IPS DF 4.7 (cell line): ENCODE measurements around the gene COPS6.

Experiments
- DNase-seq: peaks from one replicate; pipeline ENCODE4 v3.0.0-alpha.2; 2013; ENCODE audit warnings: low spot score; ENCODE audit errors: extremely low read depth

The COPS6 gene

DNA sequence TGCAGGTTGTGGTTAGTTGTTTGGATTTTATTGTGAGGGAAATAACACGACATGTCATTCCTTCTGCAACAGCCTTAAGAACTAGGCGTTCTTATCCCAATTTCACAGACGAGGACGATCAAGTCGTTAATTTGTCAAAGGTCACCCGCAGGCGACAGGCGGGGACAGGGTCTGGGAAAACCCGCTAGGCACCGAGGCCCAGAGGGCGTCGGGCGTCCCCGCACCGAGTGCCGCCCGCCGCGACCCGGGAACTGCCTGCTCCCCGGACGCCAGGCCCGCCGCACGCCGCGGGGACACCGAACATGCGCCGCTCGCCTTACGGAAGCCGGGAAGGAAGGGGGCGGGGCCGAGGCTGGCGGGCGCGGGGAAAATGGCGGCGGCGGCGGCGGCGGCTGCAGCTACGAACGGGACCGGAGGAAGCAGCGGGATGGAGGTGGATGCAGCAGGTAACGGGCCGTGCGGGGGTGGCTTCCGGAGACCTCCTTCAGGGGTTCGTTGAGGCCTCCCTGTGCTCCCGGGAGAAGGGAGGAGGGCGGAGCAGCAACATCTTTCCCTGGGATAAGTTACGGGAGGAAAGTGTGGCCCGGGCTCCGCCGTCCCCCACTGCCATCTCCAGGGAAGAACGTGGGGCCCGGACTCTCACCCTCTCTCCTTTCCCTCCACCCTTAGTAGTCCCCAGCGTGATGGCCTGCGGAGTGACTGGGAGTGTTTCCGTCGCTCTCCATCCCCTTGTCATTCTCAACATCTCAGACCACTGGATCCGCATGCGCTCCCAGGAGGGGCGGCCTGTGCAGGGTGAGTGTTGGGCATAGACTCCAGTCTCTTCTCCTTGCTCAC is at the start of gene COPS6:
Gene COPS6 (plus strand): TSS at position 349 of the 837 bp plus-strand sequence. CDS start 22 bp downstream, at position 371.
- no peak for DNase-seq

- no peak for DNase-seq
Measured at GRCh38 chr7:100040575-100040974, 48.2 kb upstream of the COPS6 start.

DNA sequence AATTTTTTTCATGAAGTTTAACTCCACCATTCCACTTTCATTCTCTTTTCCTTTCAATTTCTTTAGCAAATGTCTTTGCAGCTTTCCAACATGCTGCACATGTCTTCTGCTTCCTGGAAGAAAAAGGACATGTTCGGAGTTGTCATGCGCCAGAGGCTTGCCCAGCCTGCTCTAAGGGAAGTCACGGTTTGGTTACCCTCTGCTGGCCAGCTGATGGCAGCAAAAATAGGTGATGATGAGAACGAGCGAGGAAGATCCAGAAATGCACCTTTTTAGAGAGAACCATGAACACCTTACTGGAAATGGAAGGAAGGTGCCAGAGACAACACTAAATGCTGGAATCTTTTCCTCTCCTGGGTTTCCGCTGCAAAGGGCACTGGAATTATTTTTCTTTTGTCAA is 44.1 kb upstream of the COPS6 start:
- DNase-seq: no peak

GRCh38 chr7:100048680-100049079 is 40.1 kb upstream of the COPS6 start:
- no peak for DNase-seq

- DNase-seq: peak; percentile 49
Measured at GRCh38 chr7:100049441-100050291, 39.1 kb upstream of the COPS6 start, which contains the start of gene ZSCAN21. Gene ZSCAN21 (plus strand): TSS chr7:100049774. CDS start chr7:100057007, 7,233 bp downstream.

DNA sequence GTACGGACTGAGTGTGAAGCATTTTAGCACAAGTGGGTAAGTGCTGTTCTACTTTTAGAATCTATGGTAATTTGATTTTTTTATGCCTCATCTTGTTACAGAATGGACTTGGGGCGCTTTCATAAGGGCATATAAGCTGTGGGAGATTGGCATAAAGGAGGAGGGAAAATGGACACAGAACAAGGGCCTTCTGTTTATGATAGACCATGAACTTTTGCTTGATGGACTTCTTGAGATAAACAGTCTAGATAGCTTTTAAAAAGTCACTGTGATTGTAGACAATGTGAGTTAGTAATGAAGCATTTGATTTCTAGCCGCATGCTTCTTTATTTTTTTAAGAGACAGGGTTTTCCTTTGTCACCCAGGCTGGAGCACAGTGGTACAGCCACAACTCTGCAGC is 37.2 kb upstream of the COPS6 start:
- DNase-seq: no peak

DNA sequence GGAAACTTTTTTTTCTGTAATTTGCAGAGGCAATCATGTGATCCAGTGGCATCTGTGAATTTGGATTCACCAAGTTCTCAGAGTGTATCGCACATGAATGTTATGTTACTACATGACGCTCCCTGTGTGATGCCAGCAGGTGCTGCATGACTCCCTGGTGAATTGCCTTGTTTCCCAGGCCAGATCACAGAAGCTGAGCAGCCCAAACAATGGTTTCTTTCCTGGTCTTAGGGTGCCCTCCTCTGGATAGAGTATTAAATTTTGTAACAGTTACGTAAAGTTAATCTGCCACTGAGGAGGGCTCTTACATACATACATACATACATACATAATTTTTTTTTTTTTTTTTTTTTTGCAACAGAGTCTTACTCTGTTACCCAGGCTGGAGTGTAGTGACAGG is 35.6 kb upstream of the COPS6 start:
- no peak for DNase-seq

DNA sequence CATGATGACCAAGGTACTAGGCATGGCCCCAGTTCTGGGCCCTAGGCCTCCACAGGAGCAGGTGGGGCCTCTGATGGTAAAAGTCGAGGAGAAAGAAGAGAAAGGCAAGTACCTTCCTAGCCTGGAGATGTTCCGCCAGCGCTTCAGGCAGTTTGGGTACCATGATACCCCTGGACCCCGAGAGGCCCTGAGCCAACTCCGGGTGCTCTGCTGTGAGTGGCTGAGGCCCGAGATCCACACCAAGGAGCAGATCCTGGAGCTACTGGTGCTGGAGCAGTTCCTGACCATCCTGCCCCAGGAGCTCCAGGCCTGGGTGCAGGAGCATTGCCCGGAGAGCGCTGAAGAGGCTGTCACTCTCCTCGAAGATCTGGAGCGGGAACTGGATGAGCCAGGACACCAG is 31.8 kb upstream of the COPS6 start:
- DNase-seq: no peak

- no peak for DNase-seq
Measured at GRCh38 chr7:100059251-100059739, 29.5 kb upstream of the COPS6 start.

DNA sequence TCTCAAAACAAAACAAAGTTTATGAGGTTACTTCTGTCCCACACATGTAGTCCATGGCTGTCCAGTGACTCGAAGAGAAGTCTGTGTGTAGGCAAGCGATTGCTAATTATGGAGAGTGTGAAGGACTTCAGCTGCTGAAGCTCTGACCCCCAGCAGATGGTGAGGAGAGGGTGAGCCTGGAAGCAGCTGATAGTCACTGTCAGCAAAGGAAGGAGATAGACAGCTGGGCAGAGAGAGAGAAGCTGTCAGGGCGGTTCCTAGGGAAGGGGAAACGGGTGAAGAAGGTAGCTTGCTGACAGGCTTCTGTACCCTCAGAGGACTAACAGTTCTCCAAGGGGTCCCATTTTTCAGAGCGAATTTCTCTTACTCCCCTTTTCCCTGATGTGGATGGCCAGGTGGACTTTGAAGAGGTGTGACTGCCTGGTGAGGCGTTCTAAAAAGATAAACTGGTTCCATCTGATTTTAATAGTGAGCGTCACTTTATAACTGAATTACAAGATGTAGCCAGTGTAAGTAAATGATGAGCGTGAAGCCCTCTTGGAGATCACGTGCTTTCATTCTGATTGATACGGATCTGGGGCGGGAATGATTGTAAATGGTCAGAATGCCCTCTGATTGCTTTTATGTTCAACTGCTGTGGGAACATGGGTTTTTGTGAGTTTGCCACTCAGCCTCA is 27.1 kb upstream of the COPS6 start:
- DNase-seq: no peak

DNA sequence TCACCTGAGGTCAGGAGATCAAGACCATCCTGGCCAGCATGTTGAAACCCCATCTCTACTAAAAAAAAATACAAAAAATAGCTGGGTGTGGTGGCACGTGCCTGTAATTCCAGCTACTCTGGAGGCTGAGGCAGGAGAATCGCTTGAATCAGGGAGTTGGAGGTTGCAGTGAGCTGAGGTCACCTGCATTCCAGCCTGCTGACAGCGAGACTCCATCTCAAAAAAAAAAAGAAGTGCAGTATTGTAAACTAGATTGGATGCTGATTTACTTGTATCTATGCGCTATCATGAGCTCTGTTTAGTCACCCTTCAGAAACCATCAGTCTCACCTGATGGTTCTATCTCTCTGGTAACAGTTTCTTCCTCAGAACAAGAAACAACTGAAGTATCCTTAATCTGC is 25.4 kb upstream of the COPS6 start:
- DNase-seq: no peak

GRCh38 chr7:100064162-100064561 is 24.6 kb upstream of the COPS6 start:
- no peak for DNase-seq

DNA sequence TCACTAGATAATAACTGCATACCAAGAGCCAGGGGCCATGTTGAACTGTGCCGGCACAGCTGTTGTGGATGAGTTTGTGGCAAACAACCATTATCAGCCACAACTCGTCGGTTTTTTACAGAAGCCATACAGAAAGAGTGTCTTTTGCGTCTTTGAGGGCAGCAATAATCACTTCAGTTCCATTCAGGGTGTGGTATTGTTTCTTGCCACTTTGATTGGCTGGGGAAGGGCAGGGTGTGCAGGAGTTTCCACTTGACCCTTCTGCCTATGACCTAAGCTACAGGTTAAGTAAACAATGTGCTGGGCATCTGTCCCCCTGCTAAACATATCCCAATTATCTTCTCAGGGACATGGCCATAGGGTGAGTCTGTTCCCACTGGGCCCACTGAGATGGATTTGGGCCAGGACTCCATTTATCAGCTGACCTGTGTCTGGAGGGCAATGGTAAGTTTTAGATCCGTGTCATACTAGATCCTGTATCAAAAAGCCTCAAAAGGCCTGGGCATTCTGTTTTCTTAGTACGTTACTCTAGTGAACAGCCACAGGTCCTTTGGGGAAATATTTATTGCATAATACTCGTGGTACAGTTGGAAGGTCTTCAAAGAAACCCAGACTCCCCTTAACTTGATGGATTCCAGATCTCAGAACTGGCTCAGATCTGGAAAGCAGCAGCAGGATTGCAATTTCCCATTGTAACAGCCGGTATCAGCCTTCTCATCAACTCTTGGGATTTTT is 23.1 kb upstream of the COPS6 start:
- no peak for DNase-seq

DNA sequence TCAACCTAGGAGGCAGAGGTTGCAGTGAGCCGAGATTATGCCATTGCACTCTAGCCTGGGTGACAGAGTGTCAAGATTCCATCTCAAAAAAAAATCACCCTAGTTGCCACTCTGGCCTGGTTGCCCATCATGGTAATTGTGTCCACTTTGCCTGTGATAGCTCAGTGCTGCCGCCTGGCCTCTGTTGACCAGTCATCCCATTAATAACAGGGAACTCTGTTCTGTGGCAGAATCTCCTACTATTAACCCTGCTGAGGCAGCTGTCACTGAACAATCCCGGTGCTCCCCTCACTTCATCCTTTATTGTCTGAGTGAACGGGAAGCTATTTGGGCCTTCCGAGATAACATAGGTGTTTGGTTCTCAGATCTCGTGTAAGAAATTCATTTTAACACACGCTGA is 21.8 kb upstream of the COPS6 start:
- DNase-seq: no peak

- DNase-seq: no peak
Measured at GRCh38 chr7:100069991-100070390, 18.8 kb upstream of the COPS6 start.

DNA sequence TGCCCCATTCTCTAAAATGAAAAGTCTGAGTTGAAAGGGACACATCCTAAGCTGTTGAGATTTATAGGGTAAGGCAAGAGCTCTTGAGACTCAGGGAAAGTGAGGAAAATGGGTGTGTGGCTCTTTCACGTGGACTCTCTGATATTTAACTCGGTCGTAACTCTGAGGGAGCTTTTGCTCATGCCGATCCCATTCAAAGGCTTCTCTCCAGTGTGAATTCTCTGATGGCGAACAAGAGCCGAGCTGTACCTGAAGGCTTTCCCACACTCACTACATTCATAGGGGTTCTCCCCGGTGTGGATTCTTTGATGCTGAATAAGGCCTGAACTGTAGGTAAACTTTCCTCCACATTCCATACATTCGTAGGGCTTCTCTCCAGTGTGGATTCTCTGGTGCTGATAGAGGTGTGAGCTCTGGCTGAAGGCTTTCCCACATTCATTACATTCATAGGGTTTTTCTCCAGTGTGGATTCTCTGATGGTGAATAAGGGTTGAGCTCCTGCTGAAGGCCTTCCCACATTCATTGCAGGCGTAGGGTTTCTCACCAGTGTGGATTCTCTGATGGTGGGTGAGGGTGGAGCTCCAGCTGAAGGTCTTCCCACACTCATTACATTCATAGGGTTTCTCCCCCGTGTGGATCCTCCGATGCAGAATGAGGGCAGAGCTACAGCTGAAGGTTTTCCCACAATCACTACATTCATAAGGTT is 17.6 kb upstream of the COPS6 start:
- no peak for DNase-seq

DNA sequence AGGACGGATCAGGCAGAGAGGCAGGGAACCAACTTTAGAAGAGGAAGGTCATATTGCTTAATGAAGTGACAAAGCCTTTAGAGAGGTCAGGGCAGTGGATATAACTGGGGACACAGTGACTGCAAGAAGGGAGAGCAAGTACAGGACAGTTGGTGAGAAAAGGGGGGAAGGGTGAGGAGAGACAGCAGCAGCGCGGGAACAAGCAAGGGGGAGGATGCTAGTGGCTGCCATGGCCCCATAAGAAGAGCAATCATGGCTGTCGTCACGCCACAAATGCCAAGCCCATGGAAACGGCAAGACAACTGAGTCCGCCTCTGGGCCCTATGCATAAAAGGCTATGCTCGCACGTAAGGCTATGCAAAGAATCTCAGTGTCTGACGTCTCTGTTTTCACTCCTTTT is 16.3 kb upstream of the COPS6 start:
- DNase-seq: no peak

DNA sequence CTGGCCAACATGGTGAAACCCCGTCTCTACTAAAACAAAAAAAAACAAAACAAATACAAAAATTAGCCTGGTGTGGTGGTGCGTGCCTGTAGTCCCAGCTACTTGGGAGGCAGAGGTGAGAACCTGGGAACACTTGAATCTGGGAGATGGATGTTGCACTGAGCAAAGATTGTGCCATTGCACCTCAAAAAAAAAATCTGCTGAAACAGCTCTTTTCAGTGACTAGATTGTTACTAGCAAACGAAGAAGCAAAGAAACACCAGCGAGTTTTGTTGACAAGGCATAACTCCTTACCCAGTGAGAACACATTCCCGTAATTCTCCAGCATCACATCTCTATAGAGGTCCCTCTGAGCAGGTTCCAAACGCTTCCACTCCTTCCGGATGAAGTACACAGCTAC is 13.9 kb upstream of the COPS6 start:
- no peak for DNase-seq

- DNase-seq: no peak
Measured at GRCh38 chr7:100075418-100075817, 13.4 kb upstream of the COPS6 start.

- no peak for DNase-seq
Measured at GRCh38 chr7:100077205-100077604, 11.6 kb upstream of the COPS6 start.
